ENCODE measurements around the gene PGS1.

PGS1 gene

GRCh38 chr17:78408476-78409050 is 30.1 kb downstream of the PGS1 start:
- no peak for DNase-seq (ENCODE audit: low read depth in 3 of 3)

GRCh38 chr17:78409191-78409928 is 30.9 kb downstream of the PGS1 start:
- no peak for DNase-seq (ENCODE audit: low read depth in 3 of 3)

DNA sequence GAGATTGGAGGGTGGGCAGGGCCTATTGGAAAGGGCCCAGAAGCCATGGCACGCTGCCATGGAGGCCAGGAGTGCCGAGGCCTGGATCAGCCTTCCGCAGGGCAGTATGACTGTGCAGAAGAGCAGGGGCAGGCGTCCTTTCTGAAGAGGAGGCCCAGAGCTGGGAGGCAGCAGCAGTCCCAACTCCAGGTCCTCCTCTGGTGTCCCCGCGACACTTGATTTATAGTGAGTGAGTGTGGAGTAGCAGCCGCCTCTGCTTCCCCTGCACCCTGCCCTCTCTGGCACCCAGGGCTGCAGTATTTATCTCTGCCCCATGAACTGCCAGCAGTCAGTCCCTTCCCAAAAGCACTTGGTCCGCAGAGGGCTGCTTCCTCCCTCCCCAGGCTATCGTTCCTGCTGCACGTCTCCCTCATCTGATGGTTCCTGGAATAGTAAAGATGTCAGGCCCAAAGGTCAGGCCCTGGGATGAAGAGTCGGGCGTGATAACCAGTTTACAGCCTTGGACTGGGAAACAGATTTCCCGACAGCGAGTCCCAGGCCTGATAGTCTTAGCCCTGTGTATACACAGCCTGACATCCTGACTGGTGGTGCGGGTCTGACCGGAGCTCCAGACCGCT is 32.9 kb downstream of the PGS1 start:
- no peak for DNase-seq (ENCODE audit: low read depth in 3 of 3)

- DNase-seq (ENCODE audit: low read depth in 3 of 3) = peak in 2 of 3 donors; percentile 31 to 51
Measured at GRCh38 chr17:78412403-78412802, 34.0 kb downstream of the PGS1 start.

DNA sequence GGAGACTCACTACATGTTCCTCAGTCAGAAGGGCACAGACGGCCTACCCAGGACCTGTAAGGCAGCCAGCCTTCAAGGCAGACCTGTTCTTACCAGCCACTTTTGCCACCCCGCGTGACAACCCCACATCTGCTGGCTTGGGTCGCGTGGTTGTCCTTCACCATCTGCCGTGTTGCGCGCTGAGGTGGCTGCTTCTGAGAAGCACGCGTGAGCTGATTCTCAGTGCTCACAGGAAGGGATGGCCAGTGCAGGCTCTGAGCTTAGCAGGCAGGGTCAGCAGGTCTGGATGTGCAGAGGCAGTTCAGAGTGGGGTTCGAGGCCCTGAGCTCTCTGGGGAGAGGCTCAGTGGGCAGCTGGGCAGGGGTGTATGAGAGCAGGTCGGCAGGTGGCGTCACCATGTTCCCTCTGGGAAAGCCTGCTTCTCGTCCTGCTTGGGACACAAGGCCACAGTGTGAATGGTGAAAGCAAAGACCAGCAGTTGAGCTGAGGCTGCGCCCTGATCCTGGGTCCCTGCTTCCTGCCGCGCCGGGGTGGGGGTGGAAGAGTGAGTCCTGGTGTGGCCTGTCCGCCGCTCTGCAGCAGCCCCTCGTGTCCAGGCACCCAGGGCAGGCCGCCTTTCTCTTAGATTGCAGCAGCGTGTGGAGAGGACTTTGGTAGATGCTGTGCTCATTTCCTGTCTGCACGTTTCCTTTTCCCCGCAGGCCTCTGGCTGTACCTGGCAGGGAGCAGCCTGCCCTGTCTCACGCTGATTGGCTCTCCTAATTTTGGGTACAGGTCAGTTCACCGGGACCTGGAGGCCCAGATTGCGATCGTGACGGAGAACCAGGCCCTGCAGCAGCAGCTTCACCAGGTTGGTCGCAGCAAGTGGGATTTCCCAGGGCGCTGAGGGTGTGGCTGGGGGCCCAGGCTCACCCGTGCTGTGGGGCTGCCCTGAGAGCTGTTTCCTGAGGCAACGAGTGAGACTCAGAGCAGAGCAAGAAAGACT is 36.0 kb downstream of the PGS1 start:
- peak in 1 of 3 donors; percentile 29 for DNase-seq (ENCODE audit: low read depth in 3 of 3)

DNA sequence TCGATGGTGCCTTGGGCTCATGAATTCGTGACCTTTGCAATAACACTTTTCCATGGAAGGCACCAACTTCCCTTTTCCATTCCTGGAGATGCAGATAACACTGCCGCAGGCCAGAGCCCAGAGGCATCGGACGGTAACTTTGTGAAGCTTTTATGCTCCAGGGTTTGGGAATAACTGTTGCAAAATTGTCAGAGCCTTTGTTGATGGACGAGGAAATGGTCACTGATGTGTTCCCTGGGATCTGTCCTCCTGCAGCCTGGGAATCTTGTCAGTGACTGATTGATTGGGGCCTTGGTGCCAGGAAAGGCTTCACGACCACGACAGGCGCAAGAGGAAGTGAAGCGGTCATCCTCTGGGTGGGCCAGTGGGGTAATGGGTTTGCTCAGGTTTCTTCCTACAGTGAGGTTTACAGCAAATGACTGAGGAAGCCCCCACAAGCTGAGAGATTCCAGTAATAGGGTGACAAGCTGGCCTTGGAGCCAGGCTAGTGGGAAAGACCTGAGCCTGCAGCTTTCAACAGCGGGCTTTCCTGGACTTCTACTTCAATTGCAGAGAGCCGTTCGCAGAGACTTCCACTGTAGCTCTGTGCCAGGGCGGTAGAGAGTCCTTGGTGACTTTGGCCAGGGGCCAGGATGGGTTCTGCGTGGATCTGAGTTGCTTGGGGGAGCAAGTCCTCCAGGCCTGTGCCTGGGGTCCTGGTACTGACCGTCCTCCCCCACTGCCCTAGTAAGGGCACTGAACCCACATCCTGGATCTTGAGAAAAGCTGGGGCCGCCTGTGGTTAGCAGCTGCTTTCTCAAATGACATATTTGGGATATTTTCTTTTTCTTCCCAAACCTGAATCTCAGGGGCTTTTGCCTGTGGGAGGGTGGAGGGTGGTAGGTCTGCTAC is 37.6 kb downstream of the PGS1 start:
- no peak for DNase-seq (ENCODE audit: low read depth in 3 of 3)

GRCh38 chr17:78416791-78417530 is 38.5 kb downstream of the PGS1 start:
- DNase-seq (ENCODE audit: low read depth in 3 of 3) = no peak

DNA sequence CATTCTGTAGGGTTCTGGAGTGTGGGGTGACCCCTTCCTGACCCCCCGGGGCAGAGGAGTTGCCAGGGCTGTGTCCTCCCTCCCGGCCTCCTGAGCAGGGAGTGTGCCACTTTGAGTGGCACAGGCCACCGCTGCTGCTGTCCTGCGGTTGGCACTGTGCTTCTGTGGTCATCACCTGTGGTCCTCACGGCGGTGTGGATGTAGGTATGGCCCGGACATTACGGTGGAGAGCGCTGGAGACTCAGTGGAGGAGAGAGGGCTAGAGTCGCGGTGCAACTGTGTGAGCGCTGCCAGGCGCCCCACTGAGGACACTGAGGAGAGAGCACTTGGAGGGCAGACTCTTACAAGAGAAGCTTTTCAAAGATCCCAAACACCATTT is 39.1 kb downstream of the PGS1 start:
- no peak for DNase-seq (ENCODE audit: low read depth in 3 of 3)

DNA sequence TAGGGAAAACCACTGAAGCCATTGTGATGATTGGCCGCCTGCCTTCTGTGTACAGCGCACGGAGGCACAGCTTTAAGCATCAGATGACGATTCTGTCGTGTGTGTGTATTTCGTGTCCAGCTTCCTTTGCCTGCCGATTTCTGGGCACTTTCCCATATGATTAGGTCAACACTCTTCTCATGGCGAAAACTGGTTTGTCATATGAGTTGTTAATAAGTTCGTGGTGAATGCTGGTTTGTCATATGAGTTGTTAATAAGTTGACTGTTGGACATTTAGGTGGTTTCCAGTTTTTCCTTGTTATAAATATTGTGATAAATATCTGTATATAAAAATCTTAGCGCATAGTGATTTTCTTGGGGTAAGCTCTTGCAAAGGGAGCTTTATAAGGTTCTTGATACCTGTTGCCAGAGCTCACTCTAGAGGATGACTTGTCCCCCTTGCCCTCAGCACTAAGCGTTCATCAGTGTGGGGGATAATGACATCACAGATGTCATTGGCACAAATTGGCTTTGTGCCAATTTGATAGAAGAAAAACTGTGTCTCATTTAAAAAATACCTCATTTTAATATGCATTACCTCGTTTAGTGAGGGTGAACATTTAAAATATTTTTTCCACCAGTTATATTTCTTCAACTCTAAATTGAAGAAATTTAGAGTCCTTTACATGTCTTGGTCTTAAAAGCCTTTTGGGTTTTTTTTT is 40.0 kb downstream of the PGS1 start:
- no peak for DNase-seq (ENCODE audit: low read depth in 3 of 3)

- no peak for DNase-seq (ENCODE audit: low read depth in 3 of 3)
Measured at GRCh38 chr17:78419970-78420815, 41.7 kb downstream of the PGS1 start.

GRCh38 chr17:78421084-78421533 is 42.7 kb downstream of the PGS1 start:
- no peak for DNase-seq (ENCODE audit: low read depth in 3 of 3)

DNA sequence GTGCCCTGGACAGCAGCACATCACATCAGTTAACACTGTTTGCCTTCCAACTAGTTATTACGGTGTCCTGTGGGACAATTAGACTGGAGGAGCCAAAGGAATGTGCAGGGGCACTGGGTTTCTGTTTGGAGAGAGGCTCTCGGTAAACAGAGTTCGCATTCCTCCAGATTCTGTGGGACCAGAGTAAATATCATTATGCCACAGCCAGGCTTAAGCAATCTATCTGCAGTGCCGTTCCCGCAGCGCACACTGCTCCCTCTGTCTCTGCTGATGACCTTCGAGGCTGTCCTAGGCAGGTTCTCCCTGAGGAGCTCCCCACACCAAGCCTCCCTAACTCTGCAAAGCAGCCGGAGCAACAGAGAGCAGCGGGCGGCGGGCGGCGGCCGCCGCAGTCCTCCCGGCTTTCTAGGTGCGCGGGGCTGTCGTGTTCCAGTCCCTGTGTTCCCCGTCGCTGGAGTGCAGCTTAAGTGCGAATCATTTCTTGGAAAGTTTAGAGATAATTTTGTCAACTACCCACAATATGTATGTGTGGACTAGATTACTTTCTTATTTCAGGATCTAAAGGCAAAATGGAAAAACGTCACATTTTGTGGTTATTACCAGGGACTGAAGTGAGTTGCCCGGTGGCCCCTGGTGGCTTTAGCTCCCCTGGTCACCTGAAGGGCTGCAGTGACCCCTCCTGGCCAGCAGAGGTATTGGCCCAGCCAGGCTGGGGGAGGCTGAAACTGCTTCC is 43.3 kb downstream of the PGS1 start:
- DNase-seq (ENCODE audit: low read depth in 3 of 3) = peak; percentile 48 to 59 (median 52)

DNA sequence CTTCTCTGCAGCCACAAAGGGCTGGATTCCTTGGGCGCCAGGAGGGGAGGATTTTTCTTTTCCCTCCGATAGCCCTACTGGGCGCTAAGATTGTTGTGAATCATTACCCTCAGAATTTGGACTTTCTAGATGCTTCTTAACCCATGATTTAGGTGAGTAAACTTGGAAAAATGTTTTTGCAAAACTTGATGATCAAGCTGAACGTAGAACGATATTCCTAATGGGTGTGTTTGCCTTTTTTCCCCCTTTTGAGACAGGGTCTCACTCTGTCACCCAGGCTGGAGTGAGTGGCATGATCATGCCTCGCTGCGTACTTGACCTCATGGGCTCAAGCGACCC is 43.8 kb downstream of the PGS1 start:
- DNase-seq (ENCODE audit: low read depth in 3 of 3) = no peak

DNA sequence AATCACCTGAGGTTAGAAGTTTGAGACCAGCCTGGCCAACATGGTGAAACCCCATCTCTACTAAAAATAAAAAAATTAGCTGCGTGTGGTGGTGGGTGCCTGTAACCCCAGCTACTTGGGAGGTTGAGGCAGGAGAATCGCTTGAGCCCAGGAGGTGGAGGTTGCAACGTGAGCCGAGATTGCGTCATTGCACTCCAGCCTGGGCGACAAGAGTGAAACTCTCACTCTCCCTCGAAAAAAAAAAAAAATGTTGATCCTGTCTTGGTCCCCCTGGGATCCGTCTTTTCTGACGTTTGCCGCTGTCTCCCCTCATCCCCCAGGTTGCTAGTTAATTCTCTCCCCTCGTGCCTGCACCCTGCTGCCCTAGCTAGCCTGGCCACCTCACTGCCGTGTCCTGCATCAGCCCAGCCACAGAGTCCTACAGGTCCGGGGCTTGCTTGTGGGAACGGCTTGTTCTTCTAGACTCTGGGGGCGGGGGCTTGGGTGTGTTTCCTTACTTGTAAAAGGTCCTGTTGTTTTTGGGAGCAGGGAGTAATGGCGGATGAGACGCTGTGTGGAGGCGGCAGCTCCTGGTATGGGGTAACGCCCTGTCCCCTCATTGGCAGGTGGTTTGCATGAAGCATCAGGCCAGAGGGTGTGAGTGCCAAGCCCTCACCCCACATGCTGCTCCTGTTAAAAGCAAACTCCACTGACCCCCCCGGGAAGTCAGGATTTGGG is 44.6 kb downstream of the PGS1 start:
- DNase-seq (ENCODE audit: low read depth in 3 of 3) = no peak

- no peak for DNase-seq (ENCODE audit: low read depth in 3 of 3)
Measured at GRCh38 chr17:78423961-78424675, 45.7 kb downstream of the PGS1 start.

DNA sequence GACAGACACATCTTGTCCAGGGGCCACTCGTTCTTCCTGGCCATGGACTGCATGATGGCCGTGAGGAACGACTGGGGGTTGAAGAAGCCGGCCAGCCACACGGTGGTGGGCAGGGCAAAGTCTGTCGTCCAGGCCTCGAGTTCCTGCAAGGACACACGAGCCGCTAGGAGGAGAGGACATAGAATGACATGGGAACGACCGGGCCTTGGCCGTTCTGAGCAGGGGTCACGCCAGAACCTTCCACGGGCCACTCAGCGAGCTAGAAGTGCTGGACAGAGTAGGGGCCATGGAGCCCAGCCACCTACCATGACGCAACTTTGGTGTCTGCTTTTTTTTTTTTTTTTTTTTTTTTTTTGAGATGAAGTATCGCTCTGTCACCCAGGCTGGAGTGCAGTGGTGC is 47.0 kb downstream of the PGS1 start:
- no peak for DNase-seq (ENCODE audit: low read depth in 3 of 3)

Data from stimulated activated CD4-positive, alpha-beta T cell treated with anti-CD3 and anti-CD28 coated beads, TNF-alpha, amount 100 ng/mL, for 48 hours (primary cell).